OCI-LY7 (cell line): Measurements from ENCODE around the gene TAS2R43. TPM values are rescaled to one million over a fixed set of nuclear protein-coding genes. Genes with fewer than 3 reads are reported as not detected.

Experiments used
- BruUV-seq: library from RNA; stranded (reverse); fragments of 400-500 nt; replicated peaks from 2 replicates; lab custom pipeline; 2021; lab: Mats Ljungman, UMichigan
- CTCF ChIA-PET: fragments of 300-600 bp; sonication (Branson Sonifier 250); formaldehyde crosslinking; loops from one replicate; lab custom pipeline; 2022; ENCODE audit warnings: antibody characterized with exemption; ENCODE audit not compliant: unreplicated experiment; lab: Charles Lee
- POLR2A ChIA-PET: fragments of 300-600 bp; sonication (Branson Sonifier 250); formaldehyde crosslinking; loops from one replicate; lab custom pipeline; 2022; ENCODE audit warnings: antibody characterized with exemption; lab: Charles Lee
- DNase-seq: peaks from one replicate; pipeline ENCODE4 v3.0.0-alpha.2; 2015; ENCODE audit warnings: low spot score
- H2AFZ ChIP-seq: fragments of 200-600 bp; sonication (generic), shearing (Covaris generic); 2 replicates; pipeline ENCODE4 v1.6.1; 2014; ENCODE audit warnings: mild to moderate bottlenecking, antibody characterized with exemption, low read length, moderate library complexity
- H3K27ac ChIP-seq: fragments of 200-600 bp; sonication (generic); 2 replicates; pipeline ENCODE4 v1.5.1; 2014; ENCODE audit warnings: mixed run types, low read depth, mild to moderate bottlenecking, moderate library complexity, low read length, inconsistent platforms; ENCODE audit not compliant: poor library complexity, severe bottlenecking
- H3K36me3 ChIP-seq: fragments of 200-600 bp; sonication (generic); 2 replicates; pipeline ENCODE4 v1.6.1; 2014; ENCODE audit warnings: mild to moderate bottlenecking, antibody characterized with exemption, low read length, moderate library complexity, mixed read lengths; ENCODE audit not compliant: insufficient read depth
- H3K4me1 ChIP-seq: fragments of 200-600 bp; sonication (generic); 2 replicates; pipeline ENCODE4 v1.5.1; 2014; ENCODE audit warnings: mild to moderate bottlenecking, low read length; ENCODE audit not compliant: insufficient read depth, poor library complexity, severe bottlenecking
- H3K4me2 ChIP-seq: fragments of 200-600 bp; sonication (generic); 2 replicates; pipeline ENCODE4 v1.6.1; 2014; ENCODE audit warnings: mild to moderate bottlenecking, low read length
- H3K4me3 ChIP-seq: fragments of 200-600 bp; sonication (generic); 2 replicates; pipeline ENCODE4 v1.5.1; 2014; ENCODE audit warnings: mild to moderate bottlenecking, low read depth, low read length; ENCODE audit not compliant: poor library complexity, severe bottlenecking
- H3K79me2 ChIP-seq: fragments of 200-600 bp; sonication (generic); 2 replicates; pipeline ENCODE4 v1.6.1; 2016; ENCODE audit warnings: low read depth, mild to moderate bottlenecking, low read length, moderate library complexity, mixed read lengths; ENCODE audit not compliant: insufficient read depth
- H3K9me2 ChIP-seq: fragments of 200-600 bp; sonication (generic); 2 replicates; pipeline ENCODE4 v1.6.1; 2016; ENCODE audit warnings: mild to moderate bottlenecking, low read length, mixed read lengths; ENCODE audit not compliant: insufficient read depth
- H3K9me3 ChIP-seq: fragments of 200-600 bp; sonication (generic); 2 replicates; pipeline ENCODE4 v1.6.1; 2014; ENCODE audit warnings: mild to moderate bottlenecking, mixed run types, low read length, mixed read lengths
- H4K20me1 ChIP-seq: fragments of 200-600 bp; sonication (generic); 2 replicates; pipeline ENCODE4 v1.6.1; 2014; ENCODE audit warnings: mild to moderate bottlenecking, antibody characterized with exemption, low read length, moderate library complexity, mixed read lengths; ENCODE audit not compliant: insufficient read depth
- CTCF ChIP-seq: fragments of 200-600 bp; sonication (generic); conservative IDR thresholded peaks from 2 replicates; pipeline ENCODE4 v1.5.1; 2014; ENCODE audit warnings: mild to moderate bottlenecking, antibody characterized with exemption, low read length, moderate library complexity, mixed read lengths
- EZH2phosphoT487 ChIP-seq: fragments of 200-600 bp; sonication (generic); IDR thresholded peaks from 2 replicates; pipeline ENCODE4 v1.6.1; 2018; ENCODE audit warnings: low read depth, borderline replicate concordance, mild to moderate bottlenecking, mixed run types, antibody characterized with exemption, low read length, moderate library complexity, mixed read lengths
- intact Hi-C: fragments of 100-400 bp; cut with micrococcal nuclease; formaldehyde crosslinking; loops from one replicate; pipeline ENCODE4 v1.10.0; 2022; ENCODE audit not compliant: unreplicated experiment
- total RNA-seq, 2 experiments: library from RNA; depleted of rRNA in 1 of 2; stranded (reverse); fragments of >200 nt in 1 of 2; shearing (Covaris generic) in 1 of 2; gene quantifications; 2 replicates each; pipeline ENCODE4 v1.2.3, GENCODE V29; 2014 to 2022

TAS2R43 gene
- total RNA-seq, 2 experiments from 2014 or later, result 3.0 to 4.7 TPM

DNA sequence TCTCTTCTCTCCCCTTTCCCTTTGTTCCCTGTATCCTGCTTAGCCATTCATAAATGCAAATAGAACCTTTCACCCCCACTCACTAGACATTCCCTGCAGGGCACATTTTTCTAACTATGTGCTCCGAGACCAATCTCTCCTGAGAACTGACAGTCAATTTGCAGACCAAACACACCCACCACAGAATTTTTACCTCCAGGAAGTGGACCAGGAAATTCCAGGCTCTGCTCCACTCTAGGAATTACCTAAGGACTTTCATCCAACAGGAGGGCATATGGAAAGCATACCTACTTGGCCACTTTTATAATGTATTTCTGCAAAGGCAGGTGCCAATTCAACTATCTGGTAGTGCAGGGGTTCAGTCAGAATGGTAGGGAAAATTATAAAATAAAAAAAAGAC, 21.1 kb downstream of the TAS2R43 start:
- Histone ChIP-seq H3K36me3 (no peaks in the 10 kb centered on the region), H3K4me1 (no peaks in the 10 kb centered on the region), H3K9me3 (no peaks in the 10 kb centered on the region), H3K79me2 (no peaks in the 10 kb centered on the region), H3K27ac (no peak overlapping the region), H3K4me2 (no peak overlapping the region), H3K4me3 (no peak overlapping the region), H3K9me2 (no peaks in the 10 kb centered on the region), H4K20me1 (no peaks in the 10 kb centered on the region), H2AFZ (no peak overlapping the region)
- POLR2A ChIA-PET, result no interaction called here
- no peak for DNase-seq
- intact Hi-C loops, result loop anchor here (1.0 kb wide), 1 partner anchor 56 kb away; no protein-coding TSS in a partner anchor
- TF ChIP-seq CTCF (no peak), EZH2phosphoT487 (no peak)
- BruUV-seq, result no TSS peak
- CTCF ChIA-PET, result no interaction called here

GRCh38 chr12:11069854-11070365, 22.2 kb downstream of the TAS2R43 start:
- POLR2A ChIA-PET, result interaction anchor here (1.3 kb wide), 1 partner anchor 12 kb away, joined by 3 read pairs; no protein-coding TSS in a partner anchor
- BruUV-seq, result no TSS peak
- CTCF ChIA-PET, result no interaction called here

More at GRCh38 chr12:11069854-11070365, 22.2 kb downstream of the TAS2R43 start:
- Histone ChIP-seq H3K4me3 (no peak overlapping the region), H3K9me2 (no peaks in the 10 kb centered on the region), H3K4me2 (no peak overlapping the region), H3K79me2 (no peaks in the 10 kb centered on the region), H3K4me1 (no peaks in the 10 kb centered on the region), H3K27ac (no peak overlapping the region), H3K36me3 (no peaks in the 10 kb centered on the region), H4K20me1 (no peaks in the 10 kb centered on the region), H2AFZ (no peak overlapping the region), H3K9me3 (no peaks in the 10 kb centered on the region)
- no peak for DNase-seq
- intact Hi-C loops, result loop anchor here (1.0 kb wide), 1 partner anchor 55 kb away; no protein-coding TSS in a partner anchor
- TF ChIP-seq EZH2phosphoT487 (no peak), CTCF (no peak)
